ENCODE data around the gene SNX25. TPM values are rescaled to one million over a fixed set of nuclear protein-coding genes. Genes with fewer than 3 reads are reported as not detected.
"Not testable (repeated sequence)": the region's sequence is repeated elsewhere in the genome, so short reads cannot be mapped to it uniquely, and the experiment has no call there.

SNX25 gene
- polyA plus RNA-seq, 1 donor (not counting 4 experiments of a cell fraction or from before 2014, with no cell fraction given), result 5.0 TPM

DNA sequence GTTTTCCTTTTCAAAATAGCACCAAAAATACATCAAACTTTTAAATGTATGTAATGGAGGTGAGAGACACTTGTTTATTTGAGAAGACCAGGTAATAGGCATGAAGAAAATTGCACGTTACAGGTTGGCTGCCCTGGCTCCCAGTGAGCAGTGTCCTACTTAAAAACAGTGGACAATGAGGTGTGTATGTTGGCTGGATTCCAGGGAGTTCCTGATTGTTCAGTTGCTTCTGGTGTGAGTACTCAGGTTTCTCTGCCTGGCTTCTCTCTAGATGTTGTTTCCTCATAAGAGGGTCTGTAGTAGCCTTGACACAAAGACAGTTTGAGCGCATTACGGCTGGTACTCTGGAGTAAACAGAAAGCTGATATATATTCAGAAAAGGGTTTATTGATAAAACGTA lies 29.4 kb downstream of the SNX25 start:
- dilution Hi-C loops (cut with MboI; ENCODE audit: extremely low pct_ligation_motif_present, low sequenced_read_pairs), result no loop called here
- Histone ChIP-seq H3K4me2 (ENCODE audit: control insufficient read depth, extremely low read depth, insufficient read depth, low read depth, low read length) (no peak overlapping the region), H3K27me3 (ENCODE audit: control insufficient read depth, extremely low read depth, insufficient read depth, low read length) (no peaks in the 10 kb centered on the region), H3K4me1 (ENCODE audit: control insufficient read depth, extremely low read depth, insufficient read depth, low read length) (no peaks in the 10 kb centered on the region), H3K4me3 (ENCODE audit: control insufficient read depth in 2 of 3, extremely low read depth in 1 of 3, insufficient read depth in 2 of 3, low read depth in 1 of 3, low read length in 3 of 3) (no peak overlapping the region), H3K9ac (ENCODE audit: control insufficient read depth, extremely low read depth, insufficient read depth, low read length) (no peak overlapping the region), H2AFZ (ENCODE audit: control insufficient read depth, low read length) (no peak overlapping the region), H3K9me1 (ENCODE audit: control insufficient read depth, extremely low read depth, insufficient read depth, low read length) (no peaks in the 10 kb centered on the region), H3K27ac (ENCODE audit: control insufficient read depth, insufficient read depth, low read length) (no peak overlapping the region), H3K79me2 (ENCODE audit: control insufficient read depth, insufficient read depth, low read length) (no peaks in the 10 kb centered on the region), H4K20me1 (ENCODE audit: control insufficient read depth, extremely low read depth, insufficient read depth, low read length) (no peaks in the 10 kb centered on the region), H3K36me3 (ENCODE audit: control insufficient read depth in 2 of 2, extremely low read depth in 1 of 2, insufficient read depth in 2 of 2, low read length in 2 of 2) (no peaks in the 10 kb centered on the region), H3K9me3 (ENCODE audit: control insufficient read depth, low read depth, low read length) (no peaks in the 10 kb centered on the region)
- TF ChIP-seq, protein P1, sequence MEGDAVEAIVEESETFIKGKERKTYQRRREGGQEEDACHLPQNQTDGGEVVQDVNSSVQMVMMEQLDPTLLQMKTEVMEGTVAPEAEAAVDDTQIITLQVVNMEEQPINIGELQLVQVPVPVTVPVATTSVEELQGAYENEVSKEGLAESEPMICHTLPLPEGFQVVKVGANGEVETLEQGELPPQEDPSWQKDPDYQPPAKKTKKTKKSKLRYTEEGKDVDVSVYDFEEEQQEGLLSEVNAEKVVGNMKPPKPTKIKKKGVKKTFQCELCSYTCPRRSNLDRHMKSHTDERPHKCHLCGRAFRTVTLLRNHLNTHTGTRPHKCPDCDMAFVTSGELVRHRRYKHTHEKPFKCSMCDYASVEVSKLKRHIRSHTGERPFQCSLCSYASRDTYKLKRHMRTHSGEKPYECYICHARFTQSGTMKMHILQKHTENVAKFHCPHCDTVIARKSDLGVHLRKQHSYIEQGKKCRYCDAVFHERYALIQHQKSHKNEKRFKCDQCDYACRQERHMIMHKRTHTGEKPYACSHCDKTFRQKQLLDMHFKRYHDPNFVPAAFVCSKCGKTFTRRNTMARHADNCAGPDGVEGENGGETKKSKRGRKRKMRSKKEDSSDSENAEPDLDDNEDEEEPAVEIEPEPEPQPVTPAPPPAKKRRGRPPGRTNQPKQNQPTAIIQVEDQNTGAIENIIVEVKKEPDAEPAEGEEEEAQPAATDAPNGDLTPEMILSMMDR (optimal IDR thresholded peaks at IDR 0.05 in 1 of 3, IDR thresholded peaks at IDR 0.05 in 1 of 3, conservative IDR thresholded peaks at IDR 0.05 in 1 of 3; ENCODE audit: extremely low read depth in 1 of 3, insufficient read depth in 2 of 3, low read length in 3 of 3), result no peak
- no peak for TF ChIP-seq EZH2 (IDR thresholded peaks at IDR 0.05; ENCODE audit: low read length)
- FAIRE-seq (no peak), DNase-seq (ENCODE audit: low read depth, low spot score) (no peak)

DNA sequence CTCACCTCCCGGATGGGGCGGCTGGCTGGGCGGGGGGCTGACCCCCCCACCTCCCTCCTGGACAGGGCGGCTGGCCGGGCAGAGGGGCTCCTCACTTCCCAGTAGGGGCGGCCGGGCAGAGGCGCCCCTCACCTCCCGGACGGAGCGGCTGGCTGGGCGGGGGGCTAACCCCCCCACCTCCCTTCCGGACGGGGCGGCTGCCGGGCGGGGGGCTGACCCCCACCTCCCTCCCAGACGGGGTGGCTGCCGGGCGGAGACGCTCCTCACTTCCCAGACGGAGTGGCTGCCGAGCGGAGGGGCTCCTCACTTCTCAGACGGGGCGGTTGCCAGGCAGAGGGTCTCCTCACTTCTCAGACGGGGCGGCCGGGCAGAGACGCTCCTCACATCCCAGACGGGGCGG lies 31.1 kb downstream of the SNX25 start:
- FAIRE-seq; H3K27me3 ChIP-seq (ENCODE audit: control insufficient read depth, extremely low read depth, insufficient read depth, low read length); H3K36me3 ChIP-seq (ENCODE audit: control insufficient read depth in 2 of 2, extremely low read depth in 1 of 2, insufficient read depth in 2 of 2, low read length in 2 of 2); H2AFZ ChIP-seq (ENCODE audit: control insufficient read depth, low read length); H3K27ac ChIP-seq (ENCODE audit: control insufficient read depth, insufficient read depth, low read length); H3K9ac ChIP-seq (ENCODE audit: control insufficient read depth, extremely low read depth, insufficient read depth, low read length); dilution Hi-C loops (cut with MboI; ENCODE audit: extremely low pct_ligation_motif_present, low sequenced_read_pairs); H3K4me1 ChIP-seq (ENCODE audit: control insufficient read depth, extremely low read depth, insufficient read depth, low read length); H4K20me1 ChIP-seq (ENCODE audit: control insufficient read depth, extremely low read depth, insufficient read depth, low read length); H3K4me3 ChIP-seq (ENCODE audit: control insufficient read depth in 2 of 3, extremely low read depth in 1 of 3, insufficient read depth in 2 of 3, low read depth in 1 of 3, low read length in 3 of 3); H3K9me3 ChIP-seq (ENCODE audit: control insufficient read depth, low read depth, low read length); H3K79me2 ChIP-seq (ENCODE audit: control insufficient read depth, insufficient read depth, low read length); H3K9me1 ChIP-seq (ENCODE audit: control insufficient read depth, extremely low read depth, insufficient read depth, low read length); DNase-seq (ENCODE audit: low read depth, low spot score); H3K4me2 ChIP-seq (ENCODE audit: control insufficient read depth, extremely low read depth, insufficient read depth, low read depth, low read length): not testable (repeated sequence)

DNA sequence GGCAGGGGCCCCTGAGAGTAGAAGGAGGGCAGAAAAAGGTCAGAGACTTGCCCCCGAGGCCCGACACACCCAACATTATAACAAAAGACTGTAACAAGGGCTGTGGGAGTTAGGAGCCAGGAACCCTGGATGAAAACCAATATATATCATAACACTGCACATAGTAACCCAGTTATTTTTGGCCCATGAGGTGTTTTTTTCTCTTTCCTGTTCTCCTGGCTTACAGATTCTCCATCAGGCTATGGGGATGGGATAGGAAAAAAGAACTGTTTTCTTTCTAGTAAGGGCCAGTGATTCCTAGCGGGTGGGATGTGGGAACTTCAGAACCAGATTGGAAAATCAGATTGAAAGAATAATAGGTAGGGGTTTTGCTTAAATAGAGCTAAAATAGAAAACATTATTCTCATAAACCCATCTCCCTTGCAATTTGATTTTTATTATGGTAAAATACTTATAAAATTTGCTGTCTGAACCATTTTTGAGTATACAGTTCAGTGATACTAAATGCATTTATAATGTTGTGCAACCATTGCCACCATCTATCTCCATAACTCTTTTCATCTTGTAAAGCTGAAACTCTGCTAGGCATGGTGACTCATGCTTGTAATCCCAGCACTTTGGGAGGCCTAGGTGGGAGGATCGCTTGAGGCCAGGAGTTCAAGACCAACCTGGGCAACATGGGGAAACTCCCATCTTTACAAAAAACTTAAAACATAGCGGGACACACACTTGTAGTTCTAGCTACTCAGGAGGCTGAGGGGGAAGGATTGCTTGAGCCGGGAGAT lies 33.5 kb downstream of the SNX25 start:
- dilution Hi-C loops (cut with MboI; ENCODE audit: extremely low pct_ligation_motif_present, low sequenced_read_pairs), result no loop called here
- TF ChIP-seq, protein P1 (optimal IDR thresholded peaks at IDR 0.05 in 1 of 3, IDR thresholded peaks at IDR 0.05 in 1 of 3, conservative IDR thresholded peaks at IDR 0.05 in 1 of 3; ENCODE audit: extremely low read depth in 1 of 3, insufficient read depth in 2 of 3, low read length in 3 of 3), result no peak
- TF ChIP-seq EZH2 (IDR thresholded peaks at IDR 0.05; ENCODE audit: low read length), result no peak
- Histone ChIP-seq H3K27ac (ENCODE audit: control insufficient read depth, insufficient read depth, low read length) (no peak overlapping the region), H3K4me3 (ENCODE audit: control insufficient read depth in 2 of 3, extremely low read depth in 1 of 3, insufficient read depth in 2 of 3, low read depth in 1 of 3, low read length in 3 of 3) (no peak overlapping the region), H3K4me1 (ENCODE audit: control insufficient read depth, extremely low read depth, insufficient read depth, low read length) (no peaks in the 10 kb centered on the region), H3K9ac (ENCODE audit: control insufficient read depth, extremely low read depth, insufficient read depth, low read length) (no peak overlapping the region), H3K4me2 (ENCODE audit: control insufficient read depth, extremely low read depth, insufficient read depth, low read depth, low read length) (no peak overlapping the region), H4K20me1 (ENCODE audit: control insufficient read depth, extremely low read depth, insufficient read depth, low read length) (no peaks in the 10 kb centered on the region), H3K36me3 (ENCODE audit: control insufficient read depth in 2 of 2, extremely low read depth in 1 of 2, insufficient read depth in 2 of 2, low read length in 2 of 2) (no peaks in the 10 kb centered on the region), H3K27me3 (ENCODE audit: control insufficient read depth, extremely low read depth, insufficient read depth, low read length) (no peaks in the 10 kb centered on the region), H2AFZ (ENCODE audit: control insufficient read depth, low read length) (no peak overlapping the region), H3K9me1 (ENCODE audit: control insufficient read depth, extremely low read depth, insufficient read depth, low read length) (no peaks in the 10 kb centered on the region), H3K79me2 (ENCODE audit: control insufficient read depth, insufficient read depth, low read length) (no peaks in the 10 kb centered on the region), H3K9me3 (ENCODE audit: control insufficient read depth, low read depth, low read length) (no peaks in the 10 kb centered on the region)
- DNase-seq (ENCODE audit: low read depth, low spot score) (no peak), FAIRE-seq (no peak)
